Loucy (cell line): Measurements from ENCODE around the gene TMEM238.

Experiments used
- H2AFZ ChIP-seq: fragments of 200-600 bp; sonication (generic); 2 replicates; pipeline ENCODE4 v1.6.0; 2016; ENCODE audit warnings: antibody characterized with exemption, mild to moderate bottlenecking, low read length, moderate library complexity
- H3F3A ChIP-seq: fragments of 200-600 bp; 2 replicates; pipeline ENCODE4 v1.6.0; 2016; ENCODE audit warnings: antibody characterized with exemption, low read depth, mild to moderate bottlenecking
- H3K27me3 ChIP-seq: fragments of 200-600 bp; sonication (generic); 2 replicates; pipeline ENCODE4 v1.6.1; 2014; ENCODE audit warnings: low read length, mild to moderate bottlenecking; ENCODE audit not compliant: insufficient read depth, poor library complexity, severe bottlenecking
- H3K36me3 ChIP-seq: fragments of 200-600 bp; sonication (generic); 2 replicates; pipeline ENCODE4 v1.6.1; 2016; ENCODE audit warnings: low read length; ENCODE audit not compliant: insufficient read depth
- H3K4me1 ChIP-seq: fragments of 200-600 bp; sonication (generic); 2 replicates; pipeline ENCODE4 v1.5.1; 2014; ENCODE audit warnings: low read length, mild to moderate bottlenecking; ENCODE audit not compliant: insufficient read depth, poor library complexity, severe bottlenecking
- H3K4me2 ChIP-seq: fragments of 200-600 bp; sonication (generic); 2 replicates; pipeline ENCODE4 v1.6.0; 2014; ENCODE audit warnings: antibody characterized with exemption, low read length, low read depth, mild to moderate bottlenecking; ENCODE audit not compliant: poor library complexity, severe bottlenecking
- H3K4me3 ChIP-seq: fragments of 200-600 bp; sonication (generic); 2 replicates; pipeline ENCODE4 v1.5.1; 2014; ENCODE audit warnings: low read length, mild to moderate bottlenecking, mixed read lengths; ENCODE audit not compliant: poor library complexity, severe bottlenecking
- H3K79me2 ChIP-seq: fragments of 200-600 bp; sonication (generic); 2 replicates; pipeline ENCODE4 v1.6.1; 2014; ENCODE audit warnings: low read length; ENCODE audit not compliant: insufficient read depth
- H3K9ac ChIP-seq: fragments of 200-600 bp; sonication (generic); 2 replicates; pipeline ENCODE4 v1.6.0; 2014; ENCODE audit warnings: mild to moderate bottlenecking, low read depth, low read length, moderate library complexity; ENCODE audit not compliant: poor library complexity, severe bottlenecking
- H3K9me2 ChIP-seq: fragments of 200-600 bp; sonication (generic); replicated peaks from 2 replicates; pipeline ENCODE4 v1.6.1; 2016; ENCODE audit warnings: low read depth, low read length, mixed read lengths
- H3K9me3 ChIP-seq: fragments of 200-600 bp; sonication (generic); 2 replicates; pipeline ENCODE4 v1.6.1; 2014; ENCODE audit warnings: mild to moderate bottlenecking, antibody characterized with exemption, low read length, low read depth; ENCODE audit not compliant: insufficient read depth
- H4K20me1 ChIP-seq: fragments of 200-600 bp; sonication (generic); 2 replicates; pipeline ENCODE4 v1.6.0; 2014; ENCODE audit warnings: antibody characterized with exemption, low read length, mild to moderate bottlenecking; ENCODE audit not compliant: insufficient read depth, poor library complexity, severe bottlenecking
- EZH2phosphoT487 ChIP-seq: fragments of 200-600 bp; IDR thresholded peaks from 2 replicates; pipeline ENCODE4 v1.6.1; 2018; ENCODE audit warnings: antibody characterized with exemption, mild to moderate bottlenecking, moderate library complexity, borderline replicate concordance
- TF ChIP-seq, protein P1 (sequence below): fragments of 200-600 bp; sonication (generic); conservative IDR thresholded peaks from 2 replicates; pipeline ENCODE4 v1.5.1; 2014; ENCODE audit warnings: mild to moderate bottlenecking, antibody characterized with exemption, low read length

TMEM238 gene

DNA sequence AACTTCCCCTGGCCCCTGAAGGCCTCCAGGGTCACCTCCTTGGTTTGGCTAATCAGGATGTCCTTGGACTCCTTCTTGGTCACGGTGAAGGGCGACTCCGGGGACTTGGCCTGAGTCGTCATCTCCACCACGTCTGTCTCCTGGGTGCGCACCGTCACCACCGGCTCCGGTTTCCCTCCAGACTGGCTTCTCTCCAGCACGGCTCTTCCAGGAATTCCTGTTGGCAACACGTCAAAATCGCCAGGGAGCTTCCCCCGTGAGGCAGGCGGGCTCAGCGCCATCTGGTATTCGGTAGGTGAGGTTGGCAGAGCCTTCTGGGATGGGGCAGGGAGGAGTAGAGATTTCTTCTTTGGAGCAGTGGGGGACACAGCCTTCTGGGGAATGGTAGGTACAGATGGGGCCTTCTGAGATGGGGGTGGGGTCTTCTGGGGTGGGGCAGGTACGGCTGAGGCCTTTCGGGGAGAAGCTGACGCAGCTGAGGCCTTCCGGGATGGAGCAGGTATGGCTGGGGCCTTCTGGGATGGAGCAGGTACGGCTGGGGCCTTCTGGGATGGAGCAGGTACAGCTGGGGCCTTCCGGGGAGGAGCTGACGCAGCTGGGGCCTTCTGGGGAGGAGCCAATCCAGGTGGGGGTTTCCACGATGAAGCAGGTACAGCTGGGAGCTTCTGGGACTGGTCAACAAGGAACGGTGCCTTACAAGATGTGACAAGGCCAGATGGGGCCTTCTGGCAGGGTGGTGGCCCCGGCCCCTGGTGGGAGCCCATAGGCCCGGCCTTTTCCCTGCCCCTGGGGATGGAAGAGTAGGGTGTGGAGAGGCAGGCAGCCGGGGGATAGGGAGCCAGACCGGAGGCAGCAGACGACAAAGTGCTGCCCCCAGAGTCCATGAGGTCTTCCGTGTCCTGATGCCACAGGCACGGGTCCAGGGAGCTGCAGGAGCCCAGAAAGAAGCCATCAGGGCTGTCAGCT is 24.9 kb downstream of the TMEM238 start:
- Histone ChIP-seq H3K4me2 (no peak overlapping the region), H3K4me3 (no peak overlapping the region), H3K79me2 (no peaks in the 10 kb centered on the region), H3K27me3 (no peaks in the 10 kb centered on the region), H3K9me3 (no peaks in the 10 kb centered on the region), H4K20me1 (no peaks in the 10 kb centered on the region), H3K4me1 (no peaks in the 10 kb centered on the region), H3K9ac (no peak overlapping the region), H3K9me2 (no peaks in the 10 kb centered on the region), H3F3A (no peaks in the 10 kb centered on the region), H2AFZ (no peak overlapping the region), H3K36me3 (no peaks in the 10 kb centered on the region)
- no peak for TF ChIP-seq EZH2phosphoT487
- TF ChIP-seq, protein P1, sequence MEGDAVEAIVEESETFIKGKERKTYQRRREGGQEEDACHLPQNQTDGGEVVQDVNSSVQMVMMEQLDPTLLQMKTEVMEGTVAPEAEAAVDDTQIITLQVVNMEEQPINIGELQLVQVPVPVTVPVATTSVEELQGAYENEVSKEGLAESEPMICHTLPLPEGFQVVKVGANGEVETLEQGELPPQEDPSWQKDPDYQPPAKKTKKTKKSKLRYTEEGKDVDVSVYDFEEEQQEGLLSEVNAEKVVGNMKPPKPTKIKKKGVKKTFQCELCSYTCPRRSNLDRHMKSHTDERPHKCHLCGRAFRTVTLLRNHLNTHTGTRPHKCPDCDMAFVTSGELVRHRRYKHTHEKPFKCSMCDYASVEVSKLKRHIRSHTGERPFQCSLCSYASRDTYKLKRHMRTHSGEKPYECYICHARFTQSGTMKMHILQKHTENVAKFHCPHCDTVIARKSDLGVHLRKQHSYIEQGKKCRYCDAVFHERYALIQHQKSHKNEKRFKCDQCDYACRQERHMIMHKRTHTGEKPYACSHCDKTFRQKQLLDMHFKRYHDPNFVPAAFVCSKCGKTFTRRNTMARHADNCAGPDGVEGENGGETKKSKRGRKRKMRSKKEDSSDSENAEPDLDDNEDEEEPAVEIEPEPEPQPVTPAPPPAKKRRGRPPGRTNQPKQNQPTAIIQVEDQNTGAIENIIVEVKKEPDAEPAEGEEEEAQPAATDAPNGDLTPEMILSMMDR, result no peak

DNA sequence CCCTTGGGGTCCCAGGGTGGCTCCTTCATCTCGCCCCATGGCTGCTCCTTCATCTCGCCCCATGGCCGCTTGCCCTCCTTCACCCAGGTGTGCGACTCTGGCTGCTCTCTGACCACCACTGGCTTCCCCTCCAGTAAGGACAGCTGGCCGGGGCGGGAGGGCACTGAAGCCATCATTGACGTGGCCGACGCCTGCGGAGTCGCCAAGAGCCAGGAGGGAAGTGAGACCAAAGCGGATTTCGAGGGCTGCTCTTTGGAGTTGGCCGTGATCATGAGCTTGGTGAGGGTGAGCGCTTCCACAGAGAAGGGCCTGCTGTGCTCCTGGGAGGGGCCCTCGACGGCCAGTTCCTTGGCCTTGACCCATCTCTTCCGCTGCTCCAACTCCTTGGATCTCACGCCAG is 25.6 kb downstream of the TMEM238 start:
- no peaks in the 10 kb centered on the region for H3K27me3 ChIP-seq
- no peak overlapping the region for H2AFZ ChIP-seq
- H3K9ac ChIP-seq, result no peak overlapping the region

DNA sequence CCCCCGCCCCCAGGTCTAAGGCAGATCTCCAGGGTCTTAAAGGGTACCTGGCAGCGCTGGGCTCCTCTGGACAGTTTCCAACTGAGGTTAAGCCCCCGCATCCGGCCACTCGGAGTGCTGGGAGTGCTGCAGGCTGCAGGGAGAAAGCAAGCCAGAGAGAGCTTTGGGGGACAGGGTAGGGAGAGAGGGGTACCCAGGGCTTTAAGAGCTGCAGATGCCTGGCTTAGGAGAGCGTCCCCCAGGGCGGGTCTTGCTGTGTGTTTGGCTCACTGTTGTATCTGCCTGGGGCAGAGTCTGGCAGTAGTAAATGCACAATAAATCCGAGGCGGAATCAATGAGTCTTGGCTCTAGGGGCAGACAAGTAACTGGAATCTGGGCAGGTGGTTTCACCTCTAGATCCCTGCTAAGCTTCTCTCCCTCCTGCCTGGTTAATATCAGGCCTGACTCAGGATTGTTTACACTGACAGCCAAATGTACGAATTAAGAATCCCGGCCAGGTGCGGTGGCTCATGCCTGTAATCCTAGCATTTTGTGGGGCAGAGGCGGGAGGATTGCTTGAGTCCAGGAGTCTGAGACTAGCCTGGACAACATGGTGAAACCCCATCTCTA is 28.8 kb downstream of the TMEM238 start:
- H3K9ac ChIP-seq, result no peak overlapping the region
- no peaks in the 10 kb centered on the region for H3F3A ChIP-seq
- TF ChIP-seq EZH2phosphoT487, result no peak
- TF ChIP-seq, protein P1, result no peak
- H3K9me3 ChIP-seq, result no peaks in the 10 kb centered on the region
- H3K4me2 ChIP-seq, result no peak overlapping the region
- H4K20me1 ChIP-seq, result no peaks in the 10 kb centered on the region
- H3K4me1 ChIP-seq, result no peaks in the 10 kb centered on the region
- no peak overlapping the region for H2AFZ ChIP-seq
- no peaks in the 10 kb centered on the region for H3K36me3 ChIP-seq
- H3K4me3 ChIP-seq, result no peak overlapping the region
- H3K27me3 ChIP-seq, result no peaks in the 10 kb centered on the region
- H3K79me2 ChIP-seq, result no peaks in the 10 kb centered on the region
- no peaks in the 10 kb centered on the region for H3K9me2 ChIP-seq

More for the DNA sequence above, 25.6 kb downstream of the TMEM238 start:
- H4K20me1 ChIP-seq, result no peaks in the 10 kb centered on the region
- no peaks in the 10 kb centered on the region for H3K9me3 ChIP-seq
- H3K79me2 ChIP-seq, result no peaks in the 10 kb centered on the region
- no peaks in the 10 kb centered on the region for H3F3A ChIP-seq
- no peak overlapping the region for H3K4me3 ChIP-seq
- no peak overlapping the region for H3K4me2 ChIP-seq
- no peak for TF ChIP-seq EZH2phosphoT487
- TF ChIP-seq, protein P1, result no peak
- no peaks in the 10 kb centered on the region for H3K4me1 ChIP-seq
- no peaks in the 10 kb centered on the region for H3K9me2 ChIP-seq
- H3K36me3 ChIP-seq, result no peaks in the 10 kb centered on the region
